ENCODE results near the gene SNORC. TPM values are rescaled to one million over a fixed set of nuclear protein-coding genes. Genes with fewer than 3 reads are reported as not detected.

Gene SNORC
- total and polyA plus RNA-seq, 2 of the 13 experiments (the other 11 are each of a cell fraction or from before 2014, with no cell fraction given), result 59.1 to 86.1 TPM

- TF ChIP-seq LCORL (IDR thresholded peaks at IDR 0.05) (peak; percentile 71), LCORL (CRISPR knock-in tag; IDR thresholded peaks at IDR 0.05) (peak; percentile 99), RBFOX2 (IDR thresholded peaks at IDR 0.05; ENCODE audit: low read depth, low read length) (no peak), GLI4 (CRISPR knock-in tag; IDR thresholded peaks at IDR 0.05; ENCODE audit: borderline replicate concordance) (no peak), ZNF709 (CRISPR knock-in tag; IDR thresholded peaks at IDR 0.05) (no peak), NFE2 (CRISPR knock-in tag; IDR thresholded peaks at IDR 0.05) (no peak), ZNF547 (CRISPR knock-in tag; IDR thresholded peaks at IDR 0.05) (no peak; the same call in 1 of the 2 replicates), ATRX (CRISPR knock-in tag; IDR thresholded peaks at IDR 0.05; ENCODE audit: borderline replicate concordance) (no peak), NR2F2 (IDR thresholded peaks at IDR 0.05; ENCODE audit: borderline replicate concordance, low read depth) (peak; percentile 66; the same call in 1 of the 2 replicates), NRL (CRISPR knock-in tag; IDR thresholded peaks at IDR 0.05; ENCODE audit: borderline replicate concordance) (no peak), ZNF672 (CRISPR knock-in tag; IDR thresholded peaks at IDR 0.05) (no peak), NFRKB (IDR thresholded peaks at IDR 0.05) (no peak), ZNF720 (CRISPR knock-in tag; IDR thresholded peaks at IDR 0.05) (no peak), BHLHE40 (IDR thresholded peaks at IDR 0.05; ENCODE audit: low read length) (0 out of 2 replicates have a peak, but pooled peaks have one; percentile 28), ATM (IDR thresholded peaks at IDR 0.05; ENCODE audit: borderline replicate concordance) (no peak; the same call in 1 of the 2 replicates), NR2F6 (IDR thresholded peaks at IDR 0.05) (peak; percentile 50; the same call in 1 of the 2 replicates), NR2F6 (CRISPR knock-in tag; IDR thresholded peaks at IDR 0.05) (peak; percentile 84), TERF1 (CRISPR knock-in tag; IDR thresholded peaks at IDR 0.05) (no peak), TBX2 (CRISPR knock-in tag; IDR thresholded peaks at IDR 0.05; ENCODE audit: borderline replicate concordance) (peak; percentile 84; the same call in 1 of the 2 replicates), ZNF280B (CRISPR knock-in tag; IDR thresholded peaks at IDR 0.05; ENCODE audit: borderline replicate concordance) (no peak), MYC (CRISPR knock-in tag; IDR thresholded peaks at IDR 0.05; ENCODE audit: borderline replicate concordance) (no peak), IKZF4 (CRISPR knock-in tag; IDR thresholded peaks at IDR 0.05; ENCODE audit: borderline replicate concordance, low read depth, not compliant biosample characterization) (no peak), THYN1 (CRISPR knock-in tag; IDR thresholded peaks at IDR 0.05; ENCODE audit: borderline replicate concordance, low read depth) (no peak), SSRP1 (CRISPR knock-in tag; IDR thresholded peaks at IDR 0.05) (no peak), MATR3 (CRISPR knock-in tag; IDR thresholded peaks at IDR 0.05) (no peak), ZNF143 (CRISPR knock-in tag; IDR thresholded peaks at IDR 0.05) (no peak), ZBTB37 (CRISPR knock-in tag; IDR thresholded peaks at IDR 0.05) (no peak), FLYWCH1 (CRISPR knock-in tag; IDR thresholded peaks at IDR 0.05) (no peak), FOXP1 (IDR thresholded peaks at IDR 0.05) (no peak), FOXP1 (CRISPR knock-in tag; IDR thresholded peaks at IDR 0.05) (peak; percentile 79), DRAP1 (CRISPR knock-in tag; IDR thresholded peaks at IDR 0.05) (peak; percentile 87), SP2 (CRISPR knock-in tag; IDR thresholded peaks at IDR 0.05) (no peak)
These were observed 12.9 kb upstream of the SNORC start (continued) for GRCh38 chr2:232857158-232857563.
